ENCODE results near the gene KCNJ12.
"Not testable (repeated sequence)": the region's sequence is repeated elsewhere in the genome, so short reads cannot be mapped to it uniquely, and the experiment has no call there.

DNA sequence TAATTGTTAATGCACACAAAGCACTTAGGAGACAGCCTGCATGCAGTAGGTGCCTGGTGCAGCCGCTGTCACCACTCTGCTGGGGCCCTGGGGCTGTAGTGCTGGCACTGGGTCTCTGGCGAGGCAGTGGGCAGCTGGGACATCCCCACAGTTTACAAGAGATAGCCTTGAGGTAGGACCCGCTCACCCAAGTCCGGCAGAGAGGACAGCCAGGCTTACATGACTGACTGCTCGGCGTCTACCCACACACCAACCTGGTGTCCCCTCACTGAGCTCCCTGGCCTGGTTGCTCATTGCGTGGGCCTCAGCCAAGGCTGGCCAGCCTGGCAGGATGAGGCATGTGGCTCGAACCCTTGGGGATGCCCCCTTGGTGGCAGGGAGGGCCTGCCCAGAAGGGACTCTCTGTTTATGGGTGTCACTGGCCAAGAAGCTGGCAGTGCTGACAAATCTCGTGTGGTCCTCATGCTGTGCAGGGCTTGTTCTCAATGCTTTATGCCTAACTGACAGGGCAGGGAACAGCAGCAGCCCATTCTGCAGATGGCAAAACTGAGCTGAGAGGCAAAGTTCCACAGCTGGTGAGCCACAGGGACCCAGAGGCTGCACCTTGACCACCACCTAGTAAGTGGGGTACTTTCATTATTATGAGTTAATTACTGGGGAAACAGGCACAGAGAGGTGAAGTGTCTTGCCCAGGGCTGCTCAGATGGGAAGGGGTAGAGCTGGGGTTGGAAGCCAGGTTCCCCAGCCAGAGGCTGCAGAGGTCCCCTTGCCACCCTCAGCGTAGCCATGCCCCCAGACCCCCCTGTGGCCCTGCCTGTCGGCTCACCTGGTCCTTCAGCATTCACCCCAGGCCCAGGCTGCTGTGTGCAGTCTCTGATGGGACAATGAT is 32.9 kb upstream of the KCNJ12 start:
- TF ChIP-seq, protein P1, sequence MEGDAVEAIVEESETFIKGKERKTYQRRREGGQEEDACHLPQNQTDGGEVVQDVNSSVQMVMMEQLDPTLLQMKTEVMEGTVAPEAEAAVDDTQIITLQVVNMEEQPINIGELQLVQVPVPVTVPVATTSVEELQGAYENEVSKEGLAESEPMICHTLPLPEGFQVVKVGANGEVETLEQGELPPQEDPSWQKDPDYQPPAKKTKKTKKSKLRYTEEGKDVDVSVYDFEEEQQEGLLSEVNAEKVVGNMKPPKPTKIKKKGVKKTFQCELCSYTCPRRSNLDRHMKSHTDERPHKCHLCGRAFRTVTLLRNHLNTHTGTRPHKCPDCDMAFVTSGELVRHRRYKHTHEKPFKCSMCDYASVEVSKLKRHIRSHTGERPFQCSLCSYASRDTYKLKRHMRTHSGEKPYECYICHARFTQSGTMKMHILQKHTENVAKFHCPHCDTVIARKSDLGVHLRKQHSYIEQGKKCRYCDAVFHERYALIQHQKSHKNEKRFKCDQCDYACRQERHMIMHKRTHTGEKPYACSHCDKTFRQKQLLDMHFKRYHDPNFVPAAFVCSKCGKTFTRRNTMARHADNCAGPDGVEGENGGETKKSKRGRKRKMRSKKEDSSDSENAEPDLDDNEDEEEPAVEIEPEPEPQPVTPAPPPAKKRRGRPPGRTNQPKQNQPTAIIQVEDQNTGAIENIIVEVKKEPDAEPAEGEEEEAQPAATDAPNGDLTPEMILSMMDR (IDR thresholded peaks at IDR 0.05), result not testable (repeated sequence)
- TF ChIP-seq POLR2A (IDR thresholded peaks at IDR 0.05), result not testable (repeated sequence)

Data from adrenal gland (tissue), 5 donors.